ENCODE measurements around the gene NUDT16. TPM values are rescaled to one million over a fixed set of nuclear protein-coding genes. Genes with fewer than 3 reads are reported as not detected.

NUDT16 gene
- total and polyA plus RNA-seq, 12 donors = 26.7 to 44.1 (median 38.5) TPM

- no peak overlapping the region for H3K4me3 ChIP-seq
Observed at GRCh38 chr3:131405411-131405810, 23.8 kb downstream of the NUDT16 start.

GRCh38 chr3:131406274-131406673 lies 24.7 kb downstream of the NUDT16 start:
- intact Hi-C loops (cut with DNase I) = no loop called here
- 52 to 71% methylated on average over 2 of the region's 2 CpGs for WGBS, 2 donors
- no peak for TF ChIP-seq CTCF (IDR thresholded peaks at IDR 0.05)
- Histone ChIP-seq H3K4me1 (peaks cover 0 to 17% (median 3%) of the 10 kb centered on the region in 9 donors), H3K4me3 (no peak overlapping the region), H3K27ac (no peak overlapping the region), H3K9me3 (peaks cover 0 to 9% (median 0%) of the 10 kb centered on the region in 11 donors), H3K36me3 (no peaks in the 10 kb centered on the region), H3K27me3 (no peaks in the 10 kb centered on the region)
- ATAC-seq = no peak
- DNase-seq = no peak

More at GRCh38 chr3:131405411-131405810, 23.8 kb downstream of the NUDT16 start:
- H3K36me3 ChIP-seq = no peaks in the 10 kb centered on the region
- TF ChIP-seq CTCF (IDR thresholded peaks at IDR 0.05) = no peak
- H3K27me3 ChIP-seq = no peaks in the 10 kb centered on the region
- DNase-seq = no peak
- H3K27ac ChIP-seq = no peak overlapping the region
- WGBS, 2 donors = 66 to 85% methylated on average over 1 of the region's 1 CpG
- ATAC-seq = no peak
- intact Hi-C loops (cut with DNase I) = no loop called here
- peaks cover 0 to 18% (median 3%) of the 10 kb centered on the region in 9 donors for H3K4me1 ChIP-seq
- H3K9me3 ChIP-seq = peaks cover 0 to 9% (median 0%) of the 10 kb centered on the region in 11 donors

- Histone ChIP-seq H3K27me3 (no peaks in the 10 kb centered on the region), H3K4me1 (no peaks in the 10 kb centered on the region), H3K4me3 (no peak overlapping the region), H3K9me3 (peaks cover 0 to 9% (median 0%) of the 10 kb centered on the region in 11 donors), H3K36me3 (no peaks in the 10 kb centered on the region), H3K27ac (no peak overlapping the region)
- DNase-seq = no peak
- no peak for TF ChIP-seq CTCF (IDR thresholded peaks at IDR 0.05)
- WGBS, 2 donors = 80 to 93% methylated on average over 2 of the region's 2 CpGs
- no peak for ATAC-seq
- intact Hi-C loops (cut with DNase I) = no loop called here
Observed at GRCh38 chr3:131417751-131418150, 36.2 kb downstream of the NUDT16 start.

- DNase-seq (no peak), ATAC-seq (no peak)
- no peak for TF ChIP-seq CTCF (IDR thresholded peaks at IDR 0.05)
- H3K4me3 ChIP-seq = no peak overlapping the region
- intact Hi-C loops (cut with DNase I) = no loop called here
- 71 to 79% methylated on average over 1 of the region's 1 CpG for WGBS, 2 donors
- H3K27ac ChIP-seq = no peak overlapping the region
- peaks cover 0 to 3% (median 0%) of the 10 kb centered on the region in 11 donors for H3K9me3 ChIP-seq
- no peaks in the 10 kb centered on the region for H3K4me1 ChIP-seq
- no peaks in the 10 kb centered on the region for H3K36me3 ChIP-seq
- no peaks in the 10 kb centered on the region for H3K27me3 ChIP-seq
Observed at GRCh38 chr3:131421301-131421700, 39.7 kb downstream of the NUDT16 start.

Data from heart right ventricle (tissue), 16 donors.